K562 (cell line): Measurements from ENCODE around the gene PRDM15. TPM values are rescaled to one million over a fixed set of nuclear protein-coding genes. Genes with fewer than 3 reads are reported as not detected.

Source experiments
- ATAC-seq: fragments of 200-7000 bp; cut with Tn5 transposase; 3 replicates; pipeline ENCODE4 v1.9.1; 2020; ENCODE audit warnings: moderate library complexity
- BruUV-seq: library from RNA; stranded (reverse); fragments of 400-500 nt; replicated peaks from 2 replicates; lab custom pipeline; 2021; lab: Mats Ljungman, UMichigan
- CTCF ChIA-PET: fragments of 300-600 bp; formaldehyde crosslinking; extraction: SDS; loops from one replicate; lab custom pipeline; 2021; ENCODE audit warnings: low intra/inter-chr PET ratio; lab: Yijun Ruan, JAX
- POLR2A ChIA-PET: fragments of 300-600, 350-650 bp; sonication (Branson Sonifier 250); formaldehyde crosslinking; extraction: SDS; loops from one replicate; lab custom pipeline; 2021; ENCODE audit warnings: antibody characterized with exemption, inconsistent platforms; lab: Yijun Ruan, JAX
- DNase-seq, 4 experiments: peaks; one replicate each; pipeline versions ENCODE4 v3.0.0 to v3.0.0-alpha.2; 2011 to 2018; ENCODE audit warnings: low spot score in 3 of 4, mixed read lengths in 3 of 4; ENCODE audit errors: extremely low read depth in 1 of 4
- FAIRE-seq: peaks from 2 replicates; lab custom pipeline; 2011; peaks lifted over from hg19 to GRCh38; lab: Jason Lieb, UNC
- H2AFZ ChIP-seq: 2 replicates; pipeline ENCODE4 v1.6.0; 2011; ENCODE audit warnings: low read depth, low read length, control low read depth, inconsistent platforms
- H3K27ac ChIP-seq: fragments of 200-600 bp; 3 replicates; pipeline ENCODE4 v1.8.0; 2011; ENCODE audit warnings: low read depth, mild to moderate bottlenecking, control low read depth, inconsistent platforms, low read length, moderate library complexity, mixed read lengths; ENCODE audit errors: extremely low read depth
- H3K27me3 ChIP-seq, 2 experiments: fragments of 300-600 bp in 1 of 2; 2 replicates in 1 of 2; 3 replicates in 1 of 2; pipeline versions ENCODE4 v1.6.0 to v1.8.0; 2011; ENCODE audit warnings: inconsistent platforms in 2 of 2, low read length in 2 of 2, mild to moderate bottlenecking in 1 of 2, mixed read lengths in 1 of 2, moderate library complexity in 1 of 2; ENCODE audit not compliant: control insufficient read depth in 2 of 2, insufficient read depth in 2 of 2
- H3K36me3 ChIP-seq: fragments of 300-600 bp; 3 replicates; pipeline ENCODE4 v1.8.0; 2011; ENCODE audit warnings: mild to moderate bottlenecking, low read length, inconsistent platforms; ENCODE audit not compliant: control insufficient read depth, insufficient read depth
- H3K4me1 ChIP-seq, 2 experiments: fragments of 200-600 bp in 1 of 2; replicated peaks in 1 of 2; 2 replicates in 1 of 2; 3 replicates in 1 of 2; pipeline versions ENCODE4 v1.5.1 to v1.8.0; 2011; ENCODE audit warnings: inconsistent platforms in 2 of 2, low read length in 2 of 2, mild to moderate bottlenecking in 1 of 2, mixed read lengths in 1 of 2, moderate library complexity in 1 of 2; ENCODE audit not compliant: control insufficient read depth in 2 of 2, insufficient read depth in 2 of 2
- H3K4me2 ChIP-seq: 2 replicates; pipeline ENCODE4 v1.6.1; 2011; ENCODE audit warnings: low read length, control low read depth, inconsistent platforms, mixed read lengths; ENCODE audit not compliant: insufficient read depth
- H3K4me3 ChIP-seq: fragments of 200-600 bp; sonication (generic), shearing (Covaris generic); 2 replicates; pipeline ENCODE4 v1.5.1; 2016; ENCODE audit warnings: control low read depth, inconsistent platforms
- H3K79me2 ChIP-seq: fragments of 200-600 bp; 3 replicates; pipeline ENCODE4 v1.8.0; 2011; ENCODE audit warnings: low read length, inconsistent platforms; ENCODE audit not compliant: control insufficient read depth, insufficient read depth
- H3K9ac ChIP-seq, 2 experiments: 2 replicates each; pipeline versions ENCODE4 v1.6.0 to v1.6.1; 2011; ENCODE audit warnings: low read depth in 2 of 2, low read length in 2 of 2, control low read depth in 1 of 2, inconsistent platforms in 1 of 2, mild to moderate bottlenecking in 1 of 2, mixed read lengths in 1 of 2; ENCODE audit not compliant: insufficient read depth in 1 of 2
- H3K9me1 ChIP-seq: one replicate; pipeline ENCODE4 v1.6.0; 2011; ENCODE audit warnings: inconsistent platforms, mild to moderate bottlenecking, low read length, moderate library complexity; ENCODE audit not compliant: control insufficient read depth, insufficient read depth
- H3K9me3 ChIP-seq: replicated peaks from 2 replicates; pipeline ENCODE4 v1.5.1; 2011; ENCODE audit warnings: low read depth, low read length, inconsistent platforms; ENCODE audit not compliant: control insufficient read depth, insufficient read depth
- H4K20me1 ChIP-seq: replicated peaks from 2 replicates; pipeline ENCODE4 v1.6.1; 2011; ENCODE audit warnings: low read length, inconsistent platforms, mixed read lengths; ENCODE audit not compliant: control insufficient read depth, insufficient read depth
- ZNF384 ChIP-seq: IDR thresholded peaks from 2 replicates; pipeline ENCODE4 v1.6.1; 2012; ENCODE audit warnings: low read depth, low read length, improper control_type of control experiment
- ZNF79 ChIP-seq: fragments of 250-450 bp; sonication (Bioruptor Pico); IDR thresholded peaks from 2 replicates; pipeline ENCODE4 v1.4.0; 2020; ENCODE audit warnings: low read depth, mild to moderate bottlenecking, moderate library complexity
- WGBS: fragments of 100-300 bp; shearing (Covaris generic); methylation state at CpG from one replicate; pipeline ENCODE4 v1.1.6; 2016; ENCODE audit warnings: low coverage, mixed read lengths; ENCODE audit not compliant: insufficient coverage; ENCODE audit errors: missing lambda C conversion rate; 5-methylcytosine and 5-hydroxymethylcytosine counted together
- in situ Hi-C: fragments of 300-500 bp; cut with MboI; formaldehyde crosslinking; loops from 4 replicates; pipeline ENCODE4 v1.15.0; 2018; ENCODE audit warnings: inconsistent platforms, mixed read lengths
- intact Hi-C: fragments of 100-400 bp; cut with micrococcal nuclease; formaldehyde crosslinking; loops from 2 replicates; pipeline ENCODE4 v1.14.2; 2022
- polyA plus RNA-seq, 8 experiments: library from polyadenylated mRNA; depleted of rRNA in 4 of 8; stranded (reverse) in 5 of 8; unstranded in 3 of 8; fragments of >200 nt; fragmentation: Nextera tagmentation in 2 of 8; fragmentation: Illumina TruSeq in 1 of 8; extraction: Ambion mirVana in 2 of 8; extraction: Trizol in 1 of 8; gene quantifications; 2 replicates each; pipeline versions ENCODE4 v1.2.1 to v1.2.3, GENCODE V29; 2011 to 2014; ENCODE audit warnings: inconsistent platforms in 1 of 8, missing spikeins in 1 of 8
- total RNA-seq, 7 experiments: library from RNA; depleted of rRNA in 6 of 7; stranded (reverse); fragments of >200 nt in 6 of 7; fragmentation: Illumina TruSeq in 2 of 7; extraction: Trizol in 2 of 7; gene quantifications; 2 replicates each; pipeline versions ENCODE4 v1.2.1 to v1.2.3, GENCODE V29; 2011 to 2021; ENCODE audit warnings: low replicate concordance in 1 of 7
- TF ChIP-seq, protein P1 (sequence below): fragments of 200-600 bp; sonication (generic); IDR thresholded peaks from one replicate; pipeline ENCODE4 v1.6.1; 2012; ENCODE audit warnings: mild to moderate bottlenecking, low read depth, low read length, inconsistent platforms

PRDM15 gene
- total and polyA plus RNA-seq, 9 of the 15 experiments (the other 6 are each of a cell fraction or from before 2014, with no cell fraction given): 0.93 to 9.2 (median 6.2) TPM

GRCh38 chr21:41857771-41858300 lies 21.3 kb downstream of the PRDM15 start:
- in situ Hi-C loops: no loop called here
- DNase-seq: no peak

GRCh38 chr21:41856572-41856971 lies 22.6 kb downstream of the PRDM15 start:
- no peak for ATAC-seq
- intact Hi-C loops: no loop called here
- Histone ChIP-seq H4K20me1 (no peaks in the 10 kb centered on the region), H3K9me3 (no peaks in the 10 kb centered on the region), H3K4me3 (no peak overlapping the region), H3K9ac (no peak overlapping the region), H3K9me1 (peaks cover 3% of the 10 kb centered on the region), H2AFZ (no peak overlapping the region), H3K36me3 (peaks cover 56% of the 10 kb centered on the region; the same call in 2 of the 3 replicates), H3K4me2 (no peak overlapping the region), H3K27me3 (no peaks in the 10 kb centered on the region), H3K4me1 (peaks cover 0 to 7% of the 10 kb centered on the region in 2 experiments; a peak in 2 of 5 replicates), H3K27ac (no peak overlapping the region), H3K79me2 (no peaks in the 10 kb centered on the region)
- 80% methylated on average over 10 of the region's 10 CpGs for WGBS
- ChIA-PET POLR2A (interaction anchor here (0.6 to 1.5 kb wide), 3 partner anchors 13 to 53 kb away, joined by 3 read pairs; partner anchors contain the start of gene PRDM15), CTCF (no interaction called here)
- in situ Hi-C loops: no loop called here
- peak; percentile 11 for FAIRE-seq
- no TSS peak for BruUV-seq
- DNase-seq: no peak
- TF ChIP-seq, protein P1, sequence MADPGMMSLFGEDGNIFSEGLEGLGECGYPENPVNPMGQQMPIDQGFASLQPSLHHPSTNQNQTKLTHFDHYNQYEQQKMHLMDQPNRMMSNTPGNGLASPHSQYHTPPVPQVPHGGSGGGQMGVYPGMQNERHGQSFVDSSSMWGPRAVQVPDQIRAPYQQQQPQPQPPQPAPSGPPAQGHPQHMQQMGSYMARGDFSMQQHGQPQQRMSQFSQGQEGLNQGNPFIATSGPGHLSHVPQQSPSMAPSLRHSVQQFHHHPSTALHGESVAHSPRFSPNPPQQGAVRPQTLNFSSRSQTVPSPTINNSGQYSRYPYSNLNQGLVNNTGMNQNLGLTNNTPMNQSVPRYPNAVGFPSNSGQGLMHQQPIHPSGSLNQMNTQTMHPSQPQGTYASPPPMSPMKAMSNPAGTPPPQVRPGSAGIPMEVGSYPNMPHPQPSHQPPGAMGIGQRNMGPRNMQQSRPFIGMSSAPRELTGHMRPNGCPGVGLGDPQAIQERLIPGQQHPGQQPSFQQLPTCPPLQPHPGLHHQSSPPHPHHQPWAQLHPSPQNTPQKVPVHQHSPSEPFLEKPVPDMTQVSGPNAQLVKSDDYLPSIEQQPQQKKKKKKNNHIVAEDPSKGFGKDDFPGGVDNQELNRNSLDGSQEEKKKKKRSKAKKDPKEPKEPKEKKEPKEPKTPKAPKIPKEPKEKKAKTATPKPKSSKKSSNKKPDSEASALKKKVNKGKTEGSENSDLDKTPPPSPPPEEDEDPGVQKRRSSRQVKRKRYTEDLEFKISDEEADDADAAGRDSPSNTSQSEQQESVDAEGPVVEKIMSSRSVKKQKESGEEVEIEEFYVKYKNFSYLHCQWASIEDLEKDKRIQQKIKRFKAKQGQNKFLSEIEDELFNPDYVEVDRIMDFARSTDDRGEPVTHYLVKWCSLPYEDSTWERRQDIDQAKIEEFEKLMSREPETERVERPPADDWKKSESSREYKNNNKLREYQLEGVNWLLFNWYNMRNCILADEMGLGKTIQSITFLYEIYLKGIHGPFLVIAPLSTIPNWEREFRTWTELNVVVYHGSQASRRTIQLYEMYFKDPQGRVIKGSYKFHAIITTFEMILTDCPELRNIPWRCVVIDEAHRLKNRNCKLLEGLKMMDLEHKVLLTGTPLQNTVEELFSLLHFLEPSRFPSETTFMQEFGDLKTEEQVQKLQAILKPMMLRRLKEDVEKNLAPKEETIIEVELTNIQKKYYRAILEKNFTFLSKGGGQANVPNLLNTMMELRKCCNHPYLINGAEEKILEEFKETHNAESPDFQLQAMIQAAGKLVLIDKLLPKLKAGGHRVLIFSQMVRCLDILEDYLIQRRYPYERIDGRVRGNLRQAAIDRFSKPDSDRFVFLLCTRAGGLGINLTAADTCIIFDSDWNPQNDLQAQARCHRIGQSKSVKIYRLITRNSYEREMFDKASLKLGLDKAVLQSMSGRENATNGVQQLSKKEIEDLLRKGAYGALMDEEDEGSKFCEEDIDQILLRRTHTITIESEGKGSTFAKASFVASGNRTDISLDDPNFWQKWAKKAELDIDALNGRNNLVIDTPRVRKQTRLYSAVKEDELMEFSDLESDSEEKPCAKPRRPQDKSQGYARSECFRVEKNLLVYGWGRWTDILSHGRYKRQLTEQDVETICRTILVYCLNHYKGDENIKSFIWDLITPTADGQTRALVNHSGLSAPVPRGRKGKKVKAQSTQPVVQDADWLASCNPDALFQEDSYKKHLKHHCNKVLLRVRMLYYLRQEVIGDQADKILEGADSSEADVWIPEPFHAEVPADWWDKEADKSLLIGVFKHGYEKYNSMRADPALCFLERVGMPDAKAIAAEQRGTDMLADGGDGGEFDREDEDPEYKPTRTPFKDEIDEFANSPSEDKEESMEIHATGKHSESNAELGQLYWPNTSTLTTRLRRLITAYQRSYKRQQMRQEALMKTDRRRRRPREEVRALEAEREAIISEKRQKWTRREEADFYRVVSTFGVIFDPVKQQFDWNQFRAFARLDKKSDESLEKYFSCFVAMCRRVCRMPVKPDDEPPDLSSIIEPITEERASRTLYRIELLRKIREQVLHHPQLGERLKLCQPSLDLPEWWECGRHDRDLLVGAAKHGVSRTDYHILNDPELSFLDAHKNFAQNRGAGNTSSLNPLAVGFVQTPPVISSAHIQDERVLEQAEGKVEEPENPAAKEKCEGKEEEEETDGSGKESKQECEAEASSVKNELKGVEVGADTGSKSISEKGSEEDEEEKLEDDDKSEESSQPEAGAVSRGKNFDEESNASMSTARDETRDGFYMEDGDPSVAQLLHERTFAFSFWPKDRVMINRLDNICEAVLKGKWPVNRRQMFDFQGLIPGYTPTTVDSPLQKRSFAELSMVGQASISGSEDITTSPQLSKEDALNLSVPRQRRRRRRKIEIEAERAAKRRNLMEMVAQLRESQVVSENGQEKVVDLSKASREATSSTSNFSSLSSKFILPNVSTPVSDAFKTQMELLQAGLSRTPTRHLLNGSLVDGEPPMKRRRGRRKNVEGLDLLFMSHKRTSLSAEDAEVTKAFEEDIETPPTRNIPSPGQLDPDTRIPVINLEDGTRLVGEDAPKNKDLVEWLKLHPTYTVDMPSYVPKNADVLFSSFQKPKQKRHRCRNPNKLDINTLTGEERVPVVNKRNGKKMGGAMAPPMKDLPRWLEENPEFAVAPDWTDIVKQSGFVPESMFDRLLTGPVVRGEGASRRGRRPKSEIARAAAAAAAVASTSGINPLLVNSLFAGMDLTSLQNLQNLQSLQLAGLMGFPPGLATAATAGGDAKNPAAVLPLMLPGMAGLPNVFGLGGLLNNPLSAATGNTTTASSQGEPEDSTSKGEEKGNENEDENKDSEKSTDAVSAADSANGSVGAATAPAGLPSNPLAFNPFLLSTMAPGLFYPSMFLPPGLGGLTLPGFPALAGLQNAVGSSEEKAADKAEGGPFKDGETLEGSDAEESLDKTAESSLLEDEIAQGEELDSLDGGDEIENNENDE: no peak

More at GRCh38 chr21:41857771-41858300, 21.3 kb downstream of the PRDM15 start:
- ChIA-PET CTCF (no interaction called here), POLR2A (interaction anchor here (1.5 kb wide), 1 partner anchor 12 kb away, joined by 3 read pairs; no protein-coding TSS in a partner anchor)
- no peak overlapping the region for H3K27ac ChIP-seq
- no peak overlapping the region for H3K9ac ChIP-seq
- ATAC-seq: no peak
- H3K27me3 ChIP-seq: no peaks in the 10 kb centered on the region
- no peak overlapping the region for H3K4me2 ChIP-seq
- no peak for FAIRE-seq
- peaks cover 3% of the 10 kb centered on the region for H3K9me1 ChIP-seq
- H3K9me3 ChIP-seq: no peaks in the 10 kb centered on the region
- TF ChIP-seq ZNF384 (no peak), ZNF79 (CRISPR knock-in tag) (no peak)
- 91% methylated on average over 14 of the region's 14 CpGs for WGBS
- H2AFZ ChIP-seq: no peak overlapping the region
- BruUV-seq: no TSS peak
- peaks cover 0 to 4% of the 10 kb centered on the region in 2 experiments; a peak in 2 of 5 replicates for H3K4me1 ChIP-seq
- H4K20me1 ChIP-seq: no peaks in the 10 kb centered on the region
- H3K79me2 ChIP-seq: no peaks in the 10 kb centered on the region
- peaks cover 52% of the 10 kb centered on the region; the same call in 2 of the 3 replicates for H3K36me3 ChIP-seq
- intact Hi-C loops: no loop called here
- no peak overlapping the region for H3K4me3 ChIP-seq
